ENCODE results near the gene TBC1D9.

GRCh38 chr4:140724760-140725159 lies 31.4 kb downstream of the TBC1D9 start:
- TF ChIP-seq, protein P1, sequence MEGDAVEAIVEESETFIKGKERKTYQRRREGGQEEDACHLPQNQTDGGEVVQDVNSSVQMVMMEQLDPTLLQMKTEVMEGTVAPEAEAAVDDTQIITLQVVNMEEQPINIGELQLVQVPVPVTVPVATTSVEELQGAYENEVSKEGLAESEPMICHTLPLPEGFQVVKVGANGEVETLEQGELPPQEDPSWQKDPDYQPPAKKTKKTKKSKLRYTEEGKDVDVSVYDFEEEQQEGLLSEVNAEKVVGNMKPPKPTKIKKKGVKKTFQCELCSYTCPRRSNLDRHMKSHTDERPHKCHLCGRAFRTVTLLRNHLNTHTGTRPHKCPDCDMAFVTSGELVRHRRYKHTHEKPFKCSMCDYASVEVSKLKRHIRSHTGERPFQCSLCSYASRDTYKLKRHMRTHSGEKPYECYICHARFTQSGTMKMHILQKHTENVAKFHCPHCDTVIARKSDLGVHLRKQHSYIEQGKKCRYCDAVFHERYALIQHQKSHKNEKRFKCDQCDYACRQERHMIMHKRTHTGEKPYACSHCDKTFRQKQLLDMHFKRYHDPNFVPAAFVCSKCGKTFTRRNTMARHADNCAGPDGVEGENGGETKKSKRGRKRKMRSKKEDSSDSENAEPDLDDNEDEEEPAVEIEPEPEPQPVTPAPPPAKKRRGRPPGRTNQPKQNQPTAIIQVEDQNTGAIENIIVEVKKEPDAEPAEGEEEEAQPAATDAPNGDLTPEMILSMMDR (IDR thresholded peaks at IDR 0.05), result no peak
- TF ChIP-seq POLR2AphosphoS5 (IDR thresholded peaks at IDR 0.05; ENCODE audit: insufficient read depth in 1 of 2, low read depth in 1 of 2) (no peak), POLR2A (IDR thresholded peaks at IDR 0.05) (no peak)
